HG02938 (cell line): ENCODE measurements around the gene KCTD1.

Source experiments
- ATAC-seq: cut with Tn5 transposase; IDR thresholded peaks from one replicate; pipeline ENCODE4 v1.9.1; 2021; ENCODE audit warnings: mild to moderate bottlenecking, moderate library complexity; ENCODE audit not compliant: unreplicated experiment

The KCTD1 gene

DNA sequence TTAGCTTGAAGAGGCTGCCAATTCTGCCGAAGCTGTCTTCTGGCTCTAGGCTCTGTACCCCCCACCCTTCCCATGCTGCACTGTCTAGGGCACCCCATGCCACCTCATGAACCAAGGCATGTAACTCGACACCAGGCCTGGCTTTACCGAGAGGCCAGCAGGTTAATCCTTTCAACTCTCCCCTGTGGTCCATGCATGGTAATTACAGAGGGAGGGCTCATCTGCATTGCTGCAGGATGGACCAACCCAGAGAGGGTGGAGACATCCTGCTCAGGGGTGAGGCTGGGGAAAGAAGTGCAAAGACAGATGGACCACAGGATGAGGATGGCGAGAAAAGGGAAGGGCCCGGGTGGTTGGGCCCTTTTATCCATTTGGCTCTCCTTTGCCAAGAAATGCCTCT lies 65.8 kb downstream of the KCTD1 start:
- ATAC-seq, result no peak

DNA sequence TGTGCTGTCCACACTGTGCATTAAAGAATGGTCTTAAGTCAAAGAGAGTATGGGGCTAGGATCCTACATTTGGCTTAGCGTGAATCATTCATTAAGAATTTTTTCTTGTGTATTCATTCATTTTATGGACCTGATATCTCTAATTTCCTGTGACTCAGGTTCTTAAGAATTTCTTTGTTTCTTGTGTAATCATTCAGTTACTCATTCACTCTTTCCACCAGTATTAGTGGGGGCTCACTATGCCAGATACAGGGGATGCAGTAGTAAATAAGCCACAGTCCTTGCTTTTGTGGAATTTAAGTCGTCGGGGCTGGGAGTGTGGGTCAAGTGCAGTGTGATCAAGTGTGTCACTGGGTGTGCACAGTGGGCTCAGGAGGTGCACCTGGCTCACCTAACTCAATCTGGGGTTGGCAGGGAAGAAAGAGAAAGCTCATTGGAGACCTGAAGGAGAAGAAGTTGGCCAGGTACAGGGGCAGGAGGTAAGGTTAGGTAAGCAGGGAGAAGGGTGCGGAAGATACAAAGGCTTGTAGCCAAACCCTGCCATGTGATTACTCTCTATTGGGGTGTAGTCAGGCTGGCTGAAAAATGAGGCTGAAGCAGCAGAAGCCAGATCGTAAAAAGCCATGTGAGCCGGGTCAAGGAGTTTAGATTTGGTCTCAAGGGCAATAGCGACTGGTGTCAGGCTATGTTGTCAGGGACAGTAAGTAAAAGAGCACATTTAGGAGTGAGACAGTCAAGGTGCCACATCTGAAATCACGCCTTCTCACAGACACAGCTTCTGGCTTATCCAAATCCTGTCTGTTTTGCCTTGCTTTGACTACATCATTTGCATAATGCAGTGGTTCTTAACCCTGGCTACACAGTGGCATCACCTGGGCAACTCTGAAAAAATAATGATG lies 67.2 kb downstream of the KCTD1 start:
- no peak for ATAC-seq

DNA sequence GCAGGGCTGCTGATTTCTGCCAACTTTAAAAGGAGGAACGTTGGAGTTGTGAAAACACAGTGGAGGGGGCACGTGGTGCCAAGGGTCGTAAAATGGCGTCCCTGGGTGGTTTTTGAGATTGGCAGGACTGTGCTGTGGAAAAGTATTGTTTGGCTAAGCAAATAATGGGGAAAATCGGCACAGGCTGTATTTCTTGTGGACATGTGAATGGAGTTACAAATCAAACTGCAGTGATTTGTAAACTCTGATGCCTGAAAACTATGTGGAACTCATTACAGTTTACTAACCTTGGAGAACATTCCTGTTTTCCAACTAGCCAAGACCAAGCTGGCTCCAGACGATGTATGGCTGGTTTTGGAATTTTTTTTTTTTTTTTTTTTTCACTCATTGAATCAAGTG lies 68.7 kb downstream of the KCTD1 start:
- no peak for ATAC-seq

DNA sequence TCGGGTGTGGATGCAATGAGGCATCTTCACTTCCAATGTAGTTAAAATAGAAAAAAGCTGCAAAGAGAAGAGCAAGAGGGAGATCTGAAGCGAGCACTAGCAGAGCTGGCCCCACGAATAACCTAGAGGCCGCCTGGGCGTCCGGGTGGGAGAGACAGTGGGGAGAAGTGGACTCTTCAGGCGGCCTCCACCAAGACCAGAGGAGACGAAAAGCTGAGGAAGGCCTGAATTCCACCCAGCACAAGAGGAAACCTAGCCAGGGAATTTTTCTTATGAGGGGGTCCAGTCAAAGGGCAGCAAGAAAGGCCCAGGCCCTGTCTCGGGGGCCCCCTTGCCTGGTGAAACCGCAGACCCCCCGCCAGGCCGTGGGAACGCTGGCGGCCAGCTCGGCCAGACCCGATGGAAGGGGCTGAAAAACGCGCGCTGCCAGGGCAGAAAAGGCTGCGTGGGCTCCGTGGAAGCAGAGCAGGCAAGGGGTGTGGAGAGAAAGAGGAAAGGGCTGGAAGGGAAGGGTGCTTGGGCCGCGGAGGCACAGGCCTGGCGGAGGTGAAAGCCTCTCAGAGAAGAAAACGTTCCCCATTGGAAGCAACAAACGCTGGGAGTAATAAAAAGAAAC lies 69.2 kb downstream of the KCTD1 start:
- ATAC-seq, result no peak

DNA sequence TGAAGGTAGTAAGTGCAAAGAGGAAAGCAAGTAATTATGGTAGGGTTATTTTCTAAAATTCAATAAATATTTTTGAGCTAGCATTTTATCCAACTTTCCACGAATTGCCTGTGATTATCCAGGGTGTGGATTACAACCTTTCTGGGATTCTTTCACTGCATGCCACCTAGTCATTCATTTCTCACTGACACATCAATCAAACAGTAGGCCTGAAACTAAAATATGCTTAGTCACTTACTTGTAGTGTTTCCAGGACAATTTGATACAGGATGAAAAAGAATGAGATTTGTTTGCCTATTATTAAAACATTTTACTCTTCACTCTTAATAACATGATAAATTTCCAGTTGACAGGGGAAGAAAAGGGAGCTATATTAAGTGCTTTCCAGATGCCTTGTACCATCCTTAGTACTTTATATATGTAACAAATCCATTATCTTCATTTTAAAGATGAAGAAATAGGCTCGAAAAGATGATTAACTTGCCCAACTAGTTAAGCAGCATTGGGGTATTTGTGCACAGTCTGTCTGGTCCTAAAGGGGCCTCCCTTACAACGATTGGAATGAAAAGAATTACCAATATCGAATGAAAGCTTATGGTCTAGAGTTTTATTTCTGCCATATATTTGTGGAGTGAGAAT lies 70.4 kb downstream of the KCTD1 start:
- no peak for ATAC-seq

DNA sequence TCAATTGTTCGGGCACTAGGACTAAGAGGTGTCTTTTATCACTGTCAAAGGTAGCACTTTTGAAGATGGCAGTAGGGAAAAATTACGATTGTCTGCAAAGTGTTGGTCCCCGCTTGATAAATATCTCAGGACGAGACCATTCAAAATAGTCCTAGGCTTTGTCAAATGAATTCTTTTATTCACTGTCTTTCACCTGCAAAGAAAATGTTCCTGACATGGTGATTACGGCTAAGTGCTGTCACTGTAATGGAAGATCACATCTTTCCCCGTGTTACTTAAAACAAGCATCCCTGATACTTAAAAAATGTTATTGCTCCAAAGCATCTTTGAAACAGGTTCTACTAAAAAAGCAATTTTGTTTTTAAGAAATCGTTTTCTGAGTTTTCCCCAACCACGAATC lies 71.7 kb downstream of the KCTD1 start:
- no peak for ATAC-seq

DNA sequence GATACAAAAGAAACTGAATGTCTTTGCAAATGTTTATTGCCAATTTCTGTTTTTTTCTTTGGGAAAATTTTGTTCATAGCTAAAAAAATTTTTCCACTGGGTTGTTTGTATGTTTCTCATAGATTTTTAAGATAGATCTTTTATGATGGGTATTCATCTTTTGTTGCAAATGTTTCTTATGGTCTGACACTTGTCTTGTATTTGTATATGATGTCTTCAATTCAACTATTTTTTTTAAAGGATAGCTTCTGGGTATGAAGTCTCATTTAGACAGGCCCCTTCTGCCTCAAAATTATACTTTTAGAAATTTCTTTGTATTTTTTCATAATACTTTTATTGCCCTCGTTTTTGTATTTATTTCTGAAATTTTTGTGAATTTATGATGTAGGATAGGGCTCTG lies 73.8 kb downstream of the KCTD1 start:
- ATAC-seq, result no peak

DNA sequence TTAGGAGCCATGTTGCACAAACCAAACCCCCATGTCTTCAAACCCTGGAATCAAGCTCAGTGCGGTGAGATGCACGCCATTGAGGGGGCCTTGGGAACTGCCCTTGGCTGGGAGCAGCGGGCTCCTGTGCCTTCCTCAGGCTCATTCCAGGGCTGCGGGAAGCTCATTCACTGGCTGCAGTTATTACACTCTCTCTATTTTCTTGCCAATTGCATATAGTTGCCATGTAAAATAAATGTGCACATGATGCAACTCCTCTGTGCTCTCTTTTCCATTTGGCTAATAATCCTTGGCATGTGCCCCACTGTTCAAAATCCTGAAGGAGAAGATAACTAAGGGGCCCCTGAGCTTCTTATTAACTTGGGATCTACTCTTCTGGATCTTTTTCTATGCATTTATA lies 74.7 kb downstream of the KCTD1 start:
- ATAC-seq, result no peak

DNA sequence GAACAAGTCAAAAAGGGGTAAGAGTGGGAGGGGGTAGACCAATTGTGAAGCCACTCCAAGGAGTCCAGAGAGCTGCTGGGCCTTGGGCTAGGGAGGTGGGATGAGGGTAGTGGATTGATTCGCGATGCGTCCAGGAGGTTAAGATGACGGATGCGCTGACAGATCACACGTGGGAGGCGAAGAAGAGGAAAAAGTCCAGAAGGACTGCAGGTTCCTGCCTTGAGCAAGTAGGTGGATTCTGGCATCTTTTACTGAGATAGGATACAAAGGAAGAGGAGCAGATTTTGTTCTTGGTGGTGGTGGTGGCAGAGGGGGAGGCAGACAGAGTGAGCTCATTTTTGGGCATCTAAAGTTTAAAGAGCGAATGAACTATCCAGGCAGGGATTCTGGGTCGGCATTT lies 76.5 kb downstream of the KCTD1 start:
- no peak for ATAC-seq

DNA sequence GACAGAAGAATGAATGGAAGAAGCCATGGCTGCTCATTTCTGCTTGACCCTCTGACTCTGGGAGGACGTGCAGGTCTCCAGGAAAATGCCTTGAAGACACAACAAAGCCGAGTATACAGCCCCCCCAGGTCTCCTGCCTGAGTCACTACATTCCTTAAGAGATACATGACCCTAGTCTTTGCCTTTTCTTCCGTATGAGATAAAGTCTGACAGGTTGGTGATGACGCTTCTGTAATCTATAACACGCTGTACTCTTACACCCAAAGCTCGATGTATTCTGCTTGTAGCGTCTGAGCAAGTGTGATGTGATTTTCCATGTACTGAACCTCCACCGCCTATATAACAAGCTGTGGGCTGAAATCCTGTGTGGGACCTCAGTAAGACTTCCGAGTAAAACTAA lies 77.3 kb downstream of the KCTD1 start:
- ATAC-seq, result no peak

DNA sequence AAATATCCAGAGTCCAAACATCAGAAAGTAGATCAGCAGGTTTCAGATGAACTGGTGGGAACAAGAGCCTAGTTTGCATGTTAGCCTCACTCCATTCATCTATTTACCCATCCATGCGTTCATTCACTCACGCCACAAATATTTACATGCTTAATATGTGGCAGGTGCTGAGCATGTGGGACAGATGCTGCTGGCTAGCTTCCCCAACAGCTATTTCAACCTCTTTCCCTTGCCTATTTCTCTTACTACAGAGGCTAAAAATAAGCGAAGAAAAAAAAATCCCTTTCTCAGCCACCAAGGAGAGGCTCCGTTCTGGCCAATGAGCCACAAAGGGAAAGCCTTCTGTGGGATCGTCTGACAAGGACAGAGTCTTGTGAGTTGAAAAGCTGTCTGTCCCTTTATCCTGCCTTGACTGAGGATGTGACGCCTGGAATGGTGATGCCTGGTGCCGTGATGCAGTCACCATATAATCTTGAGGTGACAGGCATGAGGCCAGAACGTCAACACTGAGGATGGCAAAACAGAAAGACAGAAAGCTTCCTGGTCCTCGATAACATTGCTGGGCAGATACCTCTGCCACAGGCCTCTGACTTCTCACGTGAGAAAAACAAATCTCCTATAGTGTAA lies 78.2 kb downstream of the KCTD1 start:
- peak; percentile 84 for ATAC-seq

DNA sequence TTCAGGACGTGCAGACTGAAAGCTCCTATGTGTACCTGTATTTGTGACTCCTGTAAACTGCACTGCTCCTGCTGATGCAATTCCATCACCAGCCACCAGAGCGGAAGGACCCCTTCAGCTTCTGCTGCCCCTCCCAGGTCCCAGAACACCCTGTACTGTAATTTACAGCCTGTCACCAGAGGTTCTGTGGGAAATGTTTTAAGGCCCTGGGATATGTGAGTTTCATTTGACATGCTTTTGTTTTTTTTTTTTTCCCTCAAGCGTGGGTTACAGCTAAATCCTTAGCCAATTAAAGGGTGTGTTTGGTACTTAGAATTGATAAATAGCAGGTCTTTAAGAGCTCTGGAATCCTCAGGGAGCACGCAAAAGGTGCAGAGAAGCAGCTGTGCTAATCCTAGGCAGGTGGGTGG lies 79.4 kb downstream of the KCTD1 start:
- ATAC-seq, result peak; percentile 63

DNA sequence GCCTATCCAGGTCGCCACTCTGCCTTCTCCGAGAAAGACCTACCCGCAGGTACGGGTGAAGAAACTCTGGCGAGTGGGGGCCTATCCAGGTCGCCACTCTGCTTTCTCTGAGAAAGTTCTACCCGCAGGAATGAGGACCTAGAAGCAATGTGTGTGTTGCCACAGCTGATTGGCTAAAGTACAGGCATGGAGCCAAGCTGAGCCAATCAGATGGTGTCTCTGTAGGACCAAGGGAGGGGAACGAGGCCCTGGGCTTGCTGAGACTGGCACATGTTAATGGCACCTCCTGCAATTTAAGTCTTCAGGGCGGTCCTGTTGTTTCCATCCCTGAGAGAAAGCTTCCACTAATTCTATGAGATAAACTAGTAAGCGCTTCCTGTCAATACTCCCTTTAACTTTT lies 82.3 kb downstream of the KCTD1 start:
- ATAC-seq, result no peak

DNA sequence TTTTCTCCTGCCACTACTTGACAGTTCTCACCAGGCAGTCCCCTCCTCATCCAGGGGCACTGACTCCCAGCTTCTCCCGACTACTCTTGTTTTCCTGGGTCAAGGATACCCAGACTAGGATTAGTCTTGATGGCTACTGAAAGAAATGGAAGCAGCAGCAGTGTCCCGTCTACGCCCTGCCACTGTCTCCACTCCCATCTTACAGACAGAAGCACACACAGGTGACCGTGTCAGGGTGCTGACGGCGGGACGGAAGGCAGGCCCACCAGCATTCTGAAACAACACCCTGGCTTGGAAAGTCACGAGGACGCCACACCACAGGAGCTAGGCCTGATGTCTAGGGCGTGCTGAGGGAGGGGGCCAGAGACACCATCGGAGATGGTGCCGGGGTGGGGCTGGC lies 82.9 kb downstream of the KCTD1 start:
- no peak for ATAC-seq

DNA sequence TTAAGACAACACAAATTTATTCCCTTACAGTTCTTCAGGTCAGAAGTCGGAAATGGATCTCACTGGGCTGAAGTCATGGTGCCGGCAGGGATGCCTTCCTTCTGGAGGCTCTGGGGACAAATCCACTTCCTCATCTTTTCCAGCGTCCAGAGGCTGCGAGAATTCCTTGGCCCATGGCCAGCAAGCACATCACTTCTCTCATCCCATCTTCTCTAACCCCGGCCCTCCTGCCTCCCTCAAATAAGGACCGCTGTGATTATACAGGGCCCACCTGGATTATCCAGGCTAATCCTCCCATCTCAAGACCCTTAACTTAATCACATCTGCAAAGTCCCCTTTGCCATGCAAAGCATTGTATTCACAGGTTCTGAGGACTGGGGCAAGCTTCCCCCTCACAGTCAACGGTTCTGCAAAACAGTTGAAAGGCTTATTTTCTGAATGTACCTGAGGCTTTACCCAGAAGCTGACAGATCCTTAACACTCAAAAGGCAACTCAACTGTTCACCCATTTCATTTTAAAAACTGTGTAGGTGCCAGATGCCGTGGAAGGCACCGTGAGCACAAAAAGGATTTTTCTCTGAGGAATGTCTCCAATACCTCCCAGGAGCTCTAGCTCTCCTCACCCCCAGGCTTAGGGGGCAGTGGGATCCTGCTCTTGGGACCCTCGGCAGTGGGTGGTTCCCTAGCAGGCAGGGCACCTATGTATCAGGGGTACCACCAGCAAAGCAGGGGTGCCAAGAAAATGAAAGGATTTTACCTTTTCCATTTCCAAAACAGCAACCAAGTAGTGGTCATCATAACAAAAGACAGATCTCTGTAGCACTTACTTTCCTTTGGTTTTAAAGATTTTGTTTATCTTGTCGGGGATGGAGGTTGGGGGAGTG lies 84.0 kb downstream of the KCTD1 start:
- no peak for ATAC-seq

DNA sequence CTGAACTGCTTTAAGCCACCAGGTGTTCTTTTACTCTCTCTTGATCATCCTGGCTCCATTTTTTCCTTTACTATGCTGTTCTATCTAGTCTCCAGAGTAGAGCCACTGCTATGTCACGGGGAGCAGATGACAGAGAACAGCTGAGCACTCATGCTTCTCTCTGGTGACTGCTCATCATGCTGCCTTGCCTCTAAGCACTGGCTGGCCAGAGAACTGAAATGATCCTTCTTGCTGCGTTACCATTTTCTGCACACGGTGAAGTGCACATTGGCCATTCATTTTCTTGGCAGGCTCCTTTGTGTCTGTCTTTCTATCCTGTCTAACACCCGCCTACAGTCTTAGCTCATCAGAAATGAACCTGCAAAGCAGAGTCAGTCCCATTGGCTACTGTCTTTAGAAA lies 86.0 kb downstream of the KCTD1 start:
- no peak for ATAC-seq

DNA sequence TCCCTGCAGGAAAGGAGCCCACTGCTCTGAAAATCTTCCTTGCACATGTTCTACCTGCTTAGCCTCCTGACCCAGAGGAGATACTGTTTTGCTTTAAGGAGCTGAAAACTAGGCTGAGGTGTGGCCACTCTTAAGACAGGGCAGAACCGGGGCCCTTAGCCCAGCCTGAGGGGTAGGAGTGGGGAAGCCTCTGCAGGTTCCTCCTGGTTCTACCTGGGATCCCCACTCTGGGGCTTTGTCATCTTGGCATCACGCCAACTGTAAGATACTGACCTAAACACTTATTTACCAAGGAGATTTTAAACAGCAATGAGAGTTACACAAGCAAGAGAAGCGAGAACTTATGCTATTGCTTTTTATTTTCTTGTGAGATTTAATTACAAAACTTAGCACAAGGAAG lies 86.9 kb downstream of the KCTD1 start:
- no peak for ATAC-seq

DNA sequence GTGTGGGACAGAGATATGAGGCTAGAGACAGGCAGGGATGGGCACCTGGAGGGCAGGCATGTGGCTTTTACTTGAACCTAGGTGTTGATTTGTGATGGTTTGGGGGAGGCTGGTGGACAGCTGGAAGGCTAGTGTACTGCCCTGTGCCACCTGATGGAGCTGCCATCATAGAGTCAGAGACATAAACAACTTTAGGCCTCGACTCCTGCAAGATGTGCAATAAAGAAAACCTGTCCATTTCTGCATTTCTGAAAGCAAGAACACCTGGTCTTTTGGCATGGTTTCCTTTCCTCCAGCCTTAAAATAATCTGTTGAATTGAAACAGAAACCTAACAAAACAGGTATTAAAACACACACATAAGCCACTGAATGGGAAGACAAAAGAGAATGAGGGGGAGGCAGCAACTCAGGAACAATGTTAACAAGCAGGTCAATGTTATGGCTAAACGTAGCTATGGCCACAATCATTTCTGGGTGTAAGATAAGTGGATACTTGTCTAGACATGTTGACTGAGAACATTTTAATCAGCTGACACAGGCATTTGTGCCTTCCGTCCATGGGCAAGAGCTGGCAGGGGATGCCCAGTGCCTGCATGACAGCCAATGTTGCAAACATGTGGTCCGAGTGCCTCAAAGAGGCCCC lies 87.8 kb downstream of the KCTD1 start:
- peak; percentile 77 for ATAC-seq

DNA sequence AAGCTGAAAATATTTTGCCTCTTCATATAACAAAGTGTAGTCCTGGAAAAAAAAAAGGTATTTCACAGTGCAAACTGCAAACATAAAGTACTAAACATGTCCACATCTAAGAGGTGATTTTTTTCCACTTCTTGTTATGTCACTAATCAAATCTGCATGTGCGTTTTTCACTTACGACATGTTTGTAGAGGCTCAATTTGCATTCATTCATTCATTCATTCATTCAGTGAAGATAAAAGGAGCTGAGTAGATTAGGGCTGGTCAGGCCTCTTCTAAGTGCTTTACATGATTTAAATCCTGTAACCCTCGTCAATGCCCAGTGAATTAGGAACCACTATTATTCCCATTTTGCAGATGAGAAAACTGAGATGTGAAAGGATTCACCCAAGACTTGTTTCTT lies 88.5 kb downstream of the KCTD1 start:
- ATAC-seq, result no peak

DNA sequence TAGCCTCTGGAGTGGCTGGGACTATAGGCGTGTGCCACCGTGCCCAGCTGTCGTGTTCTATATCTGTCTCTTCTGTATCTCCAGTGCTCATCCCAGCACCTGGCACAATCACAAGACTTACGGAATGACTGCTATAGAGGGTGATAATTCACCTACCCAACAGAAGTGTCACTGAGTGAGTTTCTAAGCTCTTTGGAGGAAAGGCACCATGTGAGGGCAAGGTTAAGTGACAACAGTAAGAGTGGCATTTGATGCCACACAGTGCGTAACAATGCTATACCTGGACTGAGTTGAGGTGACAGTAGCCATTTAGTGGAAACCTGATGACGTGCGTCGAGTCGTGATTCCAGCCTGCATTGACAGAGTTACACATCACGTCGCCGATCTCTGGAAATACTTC lies 89.0 kb downstream of the KCTD1 start:
- ATAC-seq, result no peak
